ENCODE data around the gene SWSAP1. TPM values are rescaled to one million over a fixed set of nuclear protein-coding genes. Genes with fewer than 3 reads are reported as not detected.
A peak's percentile ranks its signal among the peaks of the same experiment; 100 is the strongest.

The SWSAP1 gene
- total and polyA plus RNA-seq, 2 of the 8 experiments (the other 6 are each of a cell fraction or from before 2014, with no cell fraction given): 3.1 to 5.2 TPM

- Histone ChIP-seq H3K9me3 (ENCODE audit: insufficient read depth in 2 of 2, low read depth in 1 of 2, low read length in 1 of 2) (no peaks in the 10 kb centered on the region), H3K23me2 (ENCODE audit: low read depth, low read length) (peaks cover 18% of the 10 kb centered on the region; the same call in 1 of the 2 replicates), H3K79me2 (ENCODE audit: control insufficient read depth in 1 of 2, insufficient read depth in 2 of 2, low read length in 2 of 2) (no peaks in the 10 kb centered on the region), H3K79me1 (ENCODE audit: low read depth, low read length) (peaks cover 3% of the 10 kb centered on the region; the same call in 1 of the 2 replicates), H2AFZ (ENCODE audit: low read length) (no peak overlapping the region), H4K5ac (ENCODE audit: insufficient read length, low read depth, low read length) (no peak overlapping the region), H3K36me3 (ENCODE audit: control insufficient read depth in 2 of 4, insufficient read depth in 4 of 4, low read length in 3 of 4) (no peaks in the 10 kb centered on the region), H2BK120ac (replicated peaks; ENCODE audit: low read depth, low read length) (no peak overlapping the region), H2BK15ac (ENCODE audit: low read length) (peak overlapping the region; percentile 61; the same call in 1 of the 2 replicates), H3K4me2 (ENCODE audit: insufficient read depth in 1 of 2, low read depth in 2 of 2, low read length in 2 of 2) (no peak overlapping the region; a peak in 1 of 4 replicates), H3K23ac (ENCODE audit: insufficient read length) (no peak overlapping the region), H4K8ac (ENCODE audit: extremely low read depth, insufficient read depth, low read length) (no peak overlapping the region; the same call in 1 of the 2 replicates), H3K14ac (ENCODE audit: insufficient read length) (no peak overlapping the region), H2AK5ac (ENCODE audit: low read depth, low read length) (0 out of 2 replicates have a peak overlapping the region, but pooled peaks have one; percentile 39), H2BK5ac (ENCODE audit: low read depth, low read length) (0 out of 2 replicates have a peak overlapping the region, but pooled peaks have one; percentile 35), H2BK12ac (ENCODE audit: low read depth, low read length) (no peak overlapping the region), H2BK20ac (ENCODE audit: low read length) (no peak overlapping the region), H3K27me3 (replicated peaks in 1 of 4; ENCODE audit: control insufficient read depth in 3 of 4, extremely low read depth in 1 of 4, insufficient read depth in 3 of 4, low read length in 3 of 4) (peaks cover 0 to 17% (median 12%) of the 10 kb centered on the region in 4 experiments; a peak in 3 of 7 replicates), H3K18ac (ENCODE audit: extremely low read depth, low read length) (no peak overlapping the region), H4K20me1 (replicated peaks in 1 of 2; ENCODE audit: control insufficient read depth in 1 of 2, insufficient read depth in 2 of 2, low read length in 2 of 2) (peaks cover 0 to 5% of the 10 kb centered on the region in 2 experiments), H3K9ac (replicated peaks in 1 of 4; ENCODE audit: extremely low read depth in 1 of 4, low read depth in 3 of 4, low read length in 3 of 4) (no peak overlapping the region), H3K4me3 (ENCODE audit: extremely low read depth in 1 of 4, insufficient read depth in 2 of 4, low read depth in 3 of 4, low read length in 4 of 4) (no peak overlapping the region), H3K27ac (ENCODE audit: low read depth, low read length) (no peak overlapping the region), H4K91ac (replicated peaks; ENCODE audit: insufficient read length, low read length) (no peak overlapping the region), H3K4me1 (replicated peaks in 1 of 4; ENCODE audit: control insufficient read depth in 3 of 4, insufficient read depth in 4 of 4, low read length in 3 of 4) (peaks cover 3 to 13% (median 10%) of the 10 kb centered on the region in 4 experiments), H3K4ac (replicated peaks; ENCODE audit: insufficient read length, low read depth, low read length) (no peak overlapping the region), H3K56ac (replicated peaks; ENCODE audit: insufficient read length, low read depth, low read length) (no peak overlapping the region)
- DNase-seq (ENCODE audit: low read depth in 1 of 2, low spot score in 2 of 2): no peak
- FAIRE-seq: no peak
- ChIA-PET POLR2A (ENCODE audit: partially characterized antibody) (interaction anchor here (2.2 kb wide), 1 partner anchor 18 kb away, joined by 8 read pairs; the partner anchor contains the start of gene SWSAP1), CTCF (ENCODE audit: partially characterized antibody) (interaction anchor here (1.3 to 1.5 kb wide), 2 partner anchors 9 to 11 kb away, joined by 3 to 4 read pairs; partner anchors contain the start of genes CCDC159 and TMEM205)
- WGBS, 2 experiments (ENCODE audit: extremely low coverage in 1 of 2, insufficient coverage in 1 of 2, insufficient read length in 1 of 2, insufficient replicate concordance in 2 of 2, low coverage in 1 of 2, low lambda C conversion rate in 2 of 2, missing lambda C conversion rate in 1 of 2): 80% methylated on average over 10 of the region's 11 CpGs; no CpG with 5 or more reads in 1 of the 2 experiments
- TF ChIP-seq CHD1 (IDR thresholded peaks at IDR 0.05; ENCODE audit: low read depth, low read length): no peak
- no peak for TF ChIP-seq BRCA1 (IDR thresholded peaks at IDR 0.05; ENCODE audit: low read depth, low read length)
- TF ChIP-seq RXRA (IDR thresholded peaks at IDR 0.05; ENCODE audit: insufficient read depth, low read depth, low read length): no peak
- TF ChIP-seq TEAD4 (IDR thresholded peaks at IDR 0.05; ENCODE audit: low read depth, low read length): no peak
- no peak for TF ChIP-seq TAF7 (optimal IDR thresholded peaks at IDR 0.05; ENCODE audit: borderline replicate concordance, low read depth, low read length)
- TF ChIP-seq POLR2A (IDR thresholded peaks at IDR 0.05; ENCODE audit: control extremely low read depth in 1 of 2, low read depth in 2 of 2, low read length in 2 of 2): no peak
- TF ChIP-seq KDM5A (IDR thresholded peaks at IDR 0.05; ENCODE audit: low read length): no peak
- TF ChIP-seq PHF8 (conservative IDR thresholded peaks at IDR 0.05; ENCODE audit: low read depth, low read length): no peak
- no peak for TF ChIP-seq EGR1 (IDR thresholded peaks at IDR 0.05; ENCODE audit: borderline replicate concordance, low read depth, low read length)
- TF ChIP-seq MAFK (IDR thresholded peaks at IDR 0.05; ENCODE audit: low read depth, low read length): no peak
- no peak for TF ChIP-seq SIN3A (conservative IDR thresholded peaks at IDR 0.05 in 1 of 2, IDR thresholded peaks at IDR 0.05 in 1 of 2; ENCODE audit: low read depth in 1 of 2, low read length in 2 of 2)
- TF ChIP-seq HDAC6 (IDR thresholded peaks at IDR 0.05; ENCODE audit: low read depth, low read length): no peak
Observed at GRCh38 chr19:11356676-11357550, 17.6 kb upstream of the SWSAP1 start.
